ENCODE results near the gene PLCB1.

The PLCB1 gene

GRCh38 chr20:8292793-8293192 lies 160.7 kb downstream of the PLCB1 start:
- Mint-ChIP-seq H3K27me3 (no peaks in the 10 kb centered on the region), H3K9me3 (no peaks in the 10 kb centered on the region), H3K36me3 (ENCODE audit: low read depth) (no peaks in the 10 kb centered on the region), H3K4me3 (no peak overlapping the region), H3K27ac (no peak overlapping the region), H3K4me1 (ENCODE audit: low read depth) (peaks cover 9% of the 10 kb centered on the region)

GRCh38 chr20:8293750-8294149 lies 161.7 kb downstream of the PLCB1 start:
- H3K4me3 Mint-ChIP-seq = no peak overlapping the region
- peaks cover 9% of the 10 kb centered on the region for H3K4me1 Mint-ChIP-seq (ENCODE audit: low read depth)
- H3K36me3 Mint-ChIP-seq (ENCODE audit: low read depth) = no peaks in the 10 kb centered on the region
- H3K27me3 Mint-ChIP-seq = no peaks in the 10 kb centered on the region
- H3K27ac Mint-ChIP-seq = no peak overlapping the region
- no peaks in the 10 kb centered on the region for H3K9me3 Mint-ChIP-seq

- Mint-ChIP-seq H3K36me3 (ENCODE audit: low read depth) (no peaks in the 10 kb centered on the region), H3K27ac (no peak overlapping the region), H3K9me3 (no peaks in the 10 kb centered on the region), H3K27me3 (no peaks in the 10 kb centered on the region), H3K4me1 (ENCODE audit: low read depth) (peaks cover 9% of the 10 kb centered on the region), H3K4me3 (no peak overlapping the region)
Observed at GRCh38 chr20:8296536-8296935, 164.5 kb downstream of the PLCB1 start.

- H3K4me3 Mint-ChIP-seq = no peak overlapping the region
- H3K4me1 Mint-ChIP-seq (ENCODE audit: low read depth) = peaks cover 3% of the 10 kb centered on the region
- H3K36me3 Mint-ChIP-seq (ENCODE audit: low read depth) = no peaks in the 10 kb centered on the region
- H3K27me3 Mint-ChIP-seq = no peaks in the 10 kb centered on the region
- H3K27ac Mint-ChIP-seq = no peak overlapping the region
- H3K9me3 Mint-ChIP-seq = no peaks in the 10 kb centered on the region
Observed at GRCh38 chr20:8298426-8299043, 166.5 kb downstream of the PLCB1 start.

- Mint-ChIP-seq H3K27me3 (no peaks in the 10 kb centered on the region), H3K27ac (no peak overlapping the region), H3K9me3 (no peaks in the 10 kb centered on the region), H3K36me3 (ENCODE audit: low read depth) (no peaks in the 10 kb centered on the region), H3K4me3 (no peak overlapping the region), H3K4me1 (ENCODE audit: low read depth) (no peaks in the 10 kb centered on the region)
Observed at GRCh38 chr20:8299921-8300320, 167.9 kb downstream of the PLCB1 start.

GRCh38 chr20:8301655-8302054 lies 169.6 kb downstream of the PLCB1 start:
- Mint-ChIP-seq H3K9me3 (no peaks in the 10 kb centered on the region), H3K36me3 (ENCODE audit: low read depth) (no peaks in the 10 kb centered on the region), H3K4me3 (no peak overlapping the region), H3K4me1 (ENCODE audit: low read depth) (peaks cover 4% of the 10 kb centered on the region), H3K27ac (no peak overlapping the region), H3K27me3 (no peaks in the 10 kb centered on the region)

- H3K36me3 Mint-ChIP-seq (ENCODE audit: low read depth) = no peaks in the 10 kb centered on the region
- H3K4me3 Mint-ChIP-seq = no peak overlapping the region
- H3K27me3 Mint-ChIP-seq = no peaks in the 10 kb centered on the region
- H3K4me1 Mint-ChIP-seq (ENCODE audit: low read depth) = peaks cover 4% of the 10 kb centered on the region
- no peaks in the 10 kb centered on the region for H3K9me3 Mint-ChIP-seq
- H3K27ac Mint-ChIP-seq = no peak overlapping the region
Observed at GRCh38 chr20:8303651-8304050, 171.6 kb downstream of the PLCB1 start.

- no peaks in the 10 kb centered on the region for H3K27me3 Mint-ChIP-seq
- H3K36me3 Mint-ChIP-seq (ENCODE audit: low read depth) = no peaks in the 10 kb centered on the region
- H3K27ac Mint-ChIP-seq = no peak overlapping the region
- peaks cover 4% of the 10 kb centered on the region for H3K4me1 Mint-ChIP-seq (ENCODE audit: low read depth)
- H3K4me3 Mint-ChIP-seq = no peak overlapping the region
- H3K9me3 Mint-ChIP-seq = no peaks in the 10 kb centered on the region
Observed at GRCh38 chr20:8304124-8304816, 172.2 kb downstream of the PLCB1 start.

- H3K27me3 Mint-ChIP-seq = no peaks in the 10 kb centered on the region
- H3K4me3 Mint-ChIP-seq = no peak overlapping the region
- H3K36me3 Mint-ChIP-seq (ENCODE audit: low read depth) = no peaks in the 10 kb centered on the region
Observed at GRCh38 chr20:8305449-8305978, 173.4 kb downstream of the PLCB1 start.

GRCh38 chr20:8306937-8307336 lies 174.9 kb downstream of the PLCB1 start:
- Mint-ChIP-seq H3K9me3 (no peaks in the 10 kb centered on the region), H3K27me3 (no peaks in the 10 kb centered on the region), H3K4me1 (ENCODE audit: low read depth) (peaks cover 4% of the 10 kb centered on the region), H3K36me3 (ENCODE audit: low read depth) (no peaks in the 10 kb centered on the region), H3K27ac (no peak overlapping the region), H3K4me3 (no peak overlapping the region)

More at GRCh38 chr20:8305449-8305978, 173.4 kb downstream of the PLCB1 start:
- H3K9me3 Mint-ChIP-seq = no peaks in the 10 kb centered on the region
- peaks cover 4% of the 10 kb centered on the region for H3K4me1 Mint-ChIP-seq (ENCODE audit: low read depth)
- H3K27ac Mint-ChIP-seq = no peak overlapping the region

GRCh38 chr20:8309634-8310033 lies 177.6 kb downstream of the PLCB1 start:
- Mint-ChIP-seq H3K4me1 (ENCODE audit: low read depth) (peaks cover 4% of the 10 kb centered on the region), H3K27me3 (no peaks in the 10 kb centered on the region), H3K36me3 (ENCODE audit: low read depth) (no peaks in the 10 kb centered on the region), H3K9me3 (no peaks in the 10 kb centered on the region), H3K27ac (no peak overlapping the region), H3K4me3 (no peak overlapping the region)

- Mint-ChIP-seq H3K4me1 (ENCODE audit: low read depth) (no peaks in the 10 kb centered on the region), H3K36me3 (ENCODE audit: low read depth) (no peaks in the 10 kb centered on the region), H3K27me3 (no peaks in the 10 kb centered on the region), H3K4me3 (no peak overlapping the region), H3K9me3 (no peaks in the 10 kb centered on the region), H3K27ac (no peak overlapping the region)
Observed at GRCh38 chr20:8310618-8311017, 178.6 kb downstream of the PLCB1 start.

- Mint-ChIP-seq H3K27me3 (peaks cover 3% of the 10 kb centered on the region), H3K4me1 (ENCODE audit: low read depth) (no peaks in the 10 kb centered on the region), H3K4me3 (no peak overlapping the region), H3K9me3 (no peaks in the 10 kb centered on the region), H3K27ac (no peak overlapping the region), H3K36me3 (ENCODE audit: low read depth) (no peaks in the 10 kb centered on the region)
Observed at GRCh38 chr20:8313073-8313472, 181.0 kb downstream of the PLCB1 start.

GRCh38 chr20:8315639-8316573 lies 183.8 kb downstream of the PLCB1 start:
- Mint-ChIP-seq H3K27ac (no peak overlapping the region), H3K36me3 (ENCODE audit: low read depth) (no peaks in the 10 kb centered on the region), H3K4me3 (no peak overlapping the region), H3K9me3 (no peaks in the 10 kb centered on the region), H3K27me3 (peaks cover 3% of the 10 kb centered on the region), H3K4me1 (ENCODE audit: low read depth) (no peaks in the 10 kb centered on the region)

- no peaks in the 10 kb centered on the region for H3K9me3 Mint-ChIP-seq
- peaks cover 3% of the 10 kb centered on the region for H3K27me3 Mint-ChIP-seq
- no peaks in the 10 kb centered on the region for H3K4me1 Mint-ChIP-seq (ENCODE audit: low read depth)
- H3K36me3 Mint-ChIP-seq (ENCODE audit: low read depth) = no peaks in the 10 kb centered on the region
- H3K27ac Mint-ChIP-seq = no peak overlapping the region
- no peak overlapping the region for H3K4me3 Mint-ChIP-seq
Observed at GRCh38 chr20:8317448-8317847, 185.4 kb downstream of the PLCB1 start.

All from stimulated activated naive CD8-positive, alpha-beta T cell treated with anti-CD3 and anti-CD28 coated beads, Interleukin-15, Interleukin-2, amounts not matched to agents 100 ng/mL and 50 ng/mL, for 24 hours (primary cell).